ENCODE measurements around the gene IFT81.
A peak's percentile ranks its signal among the peaks of the same experiment; 100 is the strongest.
"Not testable (repeated sequence)": the region's sequence is repeated elsewhere in the genome, so short reads cannot be mapped to it uniquely, and the experiment has no call there.

IFT81 gene, protein sequence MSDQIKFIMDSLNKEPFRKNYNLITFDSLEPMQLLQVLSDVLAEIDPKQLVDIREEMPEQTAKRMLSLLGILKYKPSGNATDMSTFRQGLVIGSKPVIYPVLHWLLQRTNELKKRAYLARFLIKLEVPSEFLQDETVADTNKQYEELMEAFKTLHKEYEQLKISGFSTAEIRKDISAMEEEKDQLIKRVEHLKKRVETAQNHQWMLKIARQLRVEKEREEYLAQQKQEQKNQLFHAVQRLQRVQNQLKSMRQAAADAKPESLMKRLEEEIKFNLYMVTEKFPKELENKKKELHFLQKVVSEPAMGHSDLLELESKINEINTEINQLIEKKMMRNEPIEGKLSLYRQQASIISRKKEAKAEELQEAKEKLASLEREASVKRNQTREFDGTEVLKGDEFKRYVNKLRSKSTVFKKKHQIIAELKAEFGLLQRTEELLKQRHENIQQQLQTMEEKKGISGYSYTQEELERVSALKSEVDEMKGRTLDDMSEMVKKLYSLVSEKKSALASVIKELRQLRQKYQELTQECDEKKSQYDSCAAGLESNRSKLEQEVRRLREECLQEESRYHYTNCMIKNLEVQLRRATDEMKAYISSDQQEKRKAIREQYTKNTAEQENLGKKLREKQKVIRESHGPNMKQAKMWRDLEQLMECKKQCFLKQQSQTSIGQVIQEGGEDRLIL

GRCh38 chr12:110124269-110124995 is at the start of gene IFT81:
Gene IFT81, plus strand, starts transcription at chr12:110124357. Its CDS starts 3,024 bp downstream, at chr12:110127381.
- DNase-seq, result peak; percentile 97 to 98

DNA sequence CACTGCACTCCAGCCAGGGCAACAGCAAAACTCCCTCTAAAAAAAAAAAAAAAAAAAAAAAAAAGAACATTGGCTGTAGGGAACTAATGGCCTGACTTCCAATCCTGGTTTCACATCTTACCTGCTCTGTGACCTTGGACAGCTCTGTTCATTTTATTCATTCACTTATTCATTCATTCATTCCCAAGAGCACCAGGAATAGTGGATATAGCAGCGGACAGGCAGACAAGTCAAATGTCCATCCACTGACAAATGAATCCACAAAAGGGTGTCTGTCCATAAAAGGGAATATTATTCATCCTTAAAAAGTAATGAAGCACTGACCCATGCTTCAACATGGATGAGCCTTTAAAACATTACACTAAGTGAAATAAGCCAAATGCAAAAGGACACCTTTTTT is 48.3 kb upstream of the IFT81 start:
- DNase-seq, result no peak

DNA sequence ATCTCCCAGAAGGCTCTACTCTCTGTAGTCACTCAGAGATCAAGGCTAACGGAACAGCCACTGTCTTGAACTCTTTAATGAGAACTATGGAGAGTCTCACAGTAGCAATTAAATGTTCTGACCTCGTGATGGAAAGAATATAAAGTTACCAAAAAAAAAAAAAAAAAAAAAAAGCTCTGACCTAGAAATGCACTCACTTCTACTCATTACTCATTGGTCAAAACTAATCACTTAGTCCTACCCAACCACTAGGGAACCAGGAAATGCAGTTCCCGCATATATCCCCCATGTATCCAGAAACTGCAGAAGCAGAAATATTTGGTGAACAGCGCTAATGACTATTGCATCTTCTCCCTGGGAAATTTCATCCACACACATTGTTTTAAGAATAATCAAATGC is 46.4 kb upstream of the IFT81 start:
- no peak for DNase-seq

- peak; percentile 82 for DNase-seq
Measured at GRCh38 chr12:110079477-110080400, 44.4 kb upstream of the IFT81 start.

DNA sequence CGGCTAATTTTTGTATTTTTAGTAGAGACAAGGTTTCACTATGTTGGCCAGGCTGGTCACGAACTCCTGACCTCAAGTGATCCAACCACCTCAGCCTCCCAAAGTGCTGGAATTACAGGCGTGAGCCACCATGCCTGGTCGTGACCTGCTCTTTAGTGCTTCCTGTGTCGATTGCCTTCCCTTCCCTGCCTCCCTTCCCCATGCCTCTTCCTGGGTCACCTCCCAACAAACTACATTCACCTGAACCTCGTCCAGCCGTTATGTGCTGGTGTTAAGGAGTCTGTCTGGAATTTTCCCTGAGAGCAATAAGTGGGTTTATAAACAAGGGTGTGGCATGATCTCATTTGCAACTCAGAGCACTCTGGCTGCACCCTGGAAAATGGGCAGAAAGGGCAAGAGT is 43.7 kb upstream of the IFT81 start:
- no peak for DNase-seq

DNA sequence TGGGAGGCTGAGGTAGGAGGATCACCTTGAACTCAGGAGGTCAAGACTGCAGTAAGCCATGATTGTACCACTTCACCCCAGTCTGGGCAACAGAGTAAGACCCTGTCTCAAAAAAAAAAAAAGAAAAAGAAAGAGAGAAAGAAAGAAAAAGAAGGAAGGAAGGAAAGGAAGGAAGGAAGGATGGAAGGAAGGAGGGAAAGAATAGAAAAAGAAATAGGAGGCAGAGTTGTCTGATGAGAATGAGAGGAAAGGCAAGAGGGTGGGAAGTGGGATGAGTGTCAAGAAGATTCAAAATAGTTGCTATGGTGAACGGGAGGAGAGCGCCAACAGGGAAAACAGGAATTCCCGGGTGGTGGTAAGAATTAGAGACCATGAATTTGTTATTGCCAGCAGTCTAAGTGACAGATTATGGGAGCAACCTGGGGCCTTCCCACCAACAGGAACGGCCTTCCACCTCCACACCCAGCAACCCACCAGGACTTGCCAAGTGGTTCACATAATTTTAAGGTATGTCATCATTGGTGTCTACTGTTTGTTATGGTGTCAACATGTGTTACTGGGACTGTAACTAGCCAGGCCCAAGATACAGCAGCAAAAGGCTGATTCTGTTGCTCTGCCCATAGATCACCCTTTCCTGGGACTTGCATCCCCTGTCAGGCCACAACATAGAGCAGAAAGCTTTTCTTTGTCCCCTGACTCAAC is 39.7 kb upstream of the IFT81 start:
- DNase-seq, result no peak

- DNase-seq, result not testable (repeated sequence)
Measured at GRCh38 chr12:110088216-110088615, 35.9 kb upstream of the IFT81 start.

GRCh38 chr12:110088936-110089335 is 35.2 kb upstream of the IFT81 start:
- no peak for DNase-seq

DNA sequence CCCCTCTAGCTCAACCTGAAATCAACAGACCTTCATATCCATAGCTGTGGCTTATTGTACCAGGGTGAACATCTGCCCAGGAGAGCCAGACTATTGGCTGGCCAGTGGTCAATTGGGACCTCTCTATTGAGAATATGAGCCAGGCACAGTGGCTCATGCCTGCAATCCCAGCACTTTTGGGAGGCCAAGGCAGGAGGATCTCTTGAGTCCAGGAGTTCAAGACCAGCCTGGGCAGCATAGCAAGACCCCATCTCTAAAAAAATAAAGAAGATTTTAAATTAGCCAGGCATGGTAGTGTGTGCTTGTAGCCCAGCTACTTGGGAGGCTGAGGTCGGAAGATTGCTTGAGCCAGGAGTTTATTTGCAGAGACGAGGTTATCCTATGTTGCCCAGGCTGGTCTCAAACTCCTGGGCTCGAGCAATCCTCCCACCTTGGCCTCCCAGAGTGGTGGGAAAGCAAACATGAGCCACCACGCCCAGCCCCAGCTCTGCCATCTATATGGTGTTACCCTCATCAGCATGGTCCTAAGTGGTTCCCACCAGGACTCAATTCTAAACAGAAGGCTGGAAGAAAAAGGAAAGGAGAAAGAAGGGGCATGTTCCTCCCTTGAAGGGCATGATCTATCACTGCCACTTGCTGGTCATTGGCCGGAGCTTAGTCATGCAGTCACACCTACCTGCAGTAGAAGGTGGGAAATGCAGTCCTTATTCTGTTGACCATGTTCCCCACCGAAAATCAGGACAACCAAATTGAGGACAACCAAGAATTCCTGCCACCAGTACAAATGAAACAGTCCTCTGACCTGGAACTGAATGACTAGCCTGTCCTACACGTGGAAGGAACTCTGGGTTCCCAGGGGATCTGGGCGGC is 33.7 kb upstream of the IFT81 start:
- DNase-seq, result no peak

- DNase-seq, result no peak
Measured at GRCh38 chr12:110091136-110091711, 32.9 kb upstream of the IFT81 start.

DNA sequence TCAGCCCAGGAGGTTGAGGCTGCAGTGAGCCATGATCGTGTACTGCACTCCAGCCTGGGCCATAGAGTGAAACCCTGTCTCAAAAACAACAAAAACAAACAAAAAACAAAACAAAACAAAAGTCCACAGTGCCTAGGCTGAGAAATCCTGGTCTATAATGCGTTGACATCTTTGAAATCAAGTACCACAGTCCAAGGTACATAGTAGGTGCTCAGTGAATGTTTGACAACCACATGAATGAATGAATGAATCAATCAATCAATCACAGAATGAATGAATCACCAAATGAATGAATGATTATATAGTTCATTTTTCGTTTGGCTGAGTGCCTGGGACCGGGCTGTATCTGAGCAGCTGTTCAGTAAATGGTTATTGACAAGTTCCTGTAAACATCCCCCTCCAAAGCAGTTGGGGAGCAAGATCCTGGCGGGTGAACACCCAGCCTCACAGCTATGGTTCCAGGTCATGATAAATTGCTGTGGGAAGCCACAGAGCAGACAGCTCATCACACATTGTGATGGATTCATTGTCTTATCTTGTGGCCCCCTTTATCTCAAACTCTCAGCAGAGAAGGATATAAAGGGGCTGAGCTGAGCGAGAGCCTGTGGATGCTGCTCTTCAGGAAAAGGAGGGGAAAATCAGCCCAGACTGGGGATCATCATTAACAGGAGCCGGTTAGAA is 30.4 kb upstream of the IFT81 start:
- DNase-seq, result no peak

DNA sequence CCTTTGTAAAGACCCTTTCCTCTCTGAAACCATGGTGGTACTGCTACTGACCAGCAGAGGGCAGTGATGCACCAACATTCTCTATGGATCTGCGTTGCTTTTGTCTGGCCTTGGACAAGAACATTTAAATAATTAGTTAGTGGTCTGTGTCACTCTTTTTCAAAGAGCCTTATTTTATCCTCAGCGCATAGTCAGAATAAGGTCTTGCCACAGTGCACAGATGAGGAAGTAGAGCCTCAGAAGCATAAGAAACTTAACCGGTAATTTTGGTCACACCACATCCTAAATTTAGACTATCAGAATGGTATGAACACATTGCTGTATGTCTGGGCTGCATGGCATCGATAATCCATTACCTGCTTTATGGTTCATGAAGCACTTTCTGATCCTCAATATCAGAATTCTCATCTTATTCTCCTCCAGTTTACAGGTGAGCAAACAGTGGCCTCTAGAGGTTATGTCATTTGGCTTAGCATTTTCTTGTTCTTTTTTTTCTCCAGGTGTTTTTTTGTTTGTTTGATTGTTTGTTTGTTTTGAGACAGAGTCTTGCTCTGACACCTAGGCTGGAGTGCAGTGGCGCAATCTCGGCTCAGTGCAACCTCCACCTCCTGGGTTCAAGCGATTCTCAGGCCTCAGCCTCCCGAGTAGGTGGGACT is 23.7 kb upstream of the IFT81 start:
- DNase-seq, result peak; percentile 68 to 71

GRCh38 chr12:110102255-110102654 is 21.9 kb upstream of the IFT81 start:
- peak; percentile 67 to 68 for DNase-seq

- no peak for DNase-seq
Measured at GRCh38 chr12:110104188-110105094, 19.7 kb upstream of the IFT81 start.

DNA sequence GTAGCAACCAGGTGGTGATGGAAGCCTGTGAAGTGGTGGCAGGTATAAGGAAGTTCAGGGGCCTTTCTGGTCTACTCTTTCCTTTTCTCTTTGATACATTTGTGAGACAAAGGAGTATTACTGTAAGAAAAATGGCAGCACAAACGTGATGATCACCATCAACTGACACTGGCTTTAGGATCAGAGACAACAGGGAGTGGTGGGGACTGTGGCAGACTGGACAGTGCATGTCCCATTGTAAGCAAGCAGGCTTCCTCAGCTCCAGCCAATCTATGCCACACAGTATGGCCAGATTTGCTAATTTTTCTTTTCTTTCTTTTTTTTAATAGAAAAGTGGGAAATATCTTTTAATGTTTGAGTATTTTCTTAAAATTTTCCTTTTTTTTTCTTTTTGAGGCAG is 19.0 kb upstream of the IFT81 start:
- no peak for DNase-seq

GRCh38 chr12:110105986-110106385 is 18.2 kb upstream of the IFT81 start:
- DNase-seq, result no peak

GRCh38 chr12:110107369-110108281 is 16.5 kb upstream of the IFT81 start:
- DNase-seq, result no peak

Measured in activated T-cell treated with anti-CD3 and anti-CD28 coated beads, Interleukin-2, amount 50 U/mL, for 48 hours (primary cell).